H1 (cell line): Measurements from ENCODE around the gene NOS1AP. TPM values are rescaled to one million over a fixed set of nuclear protein-coding genes. Genes with fewer than 3 reads are reported as not detected.

Experiments used
- CTCF ChIA-PET: fragments of 300-600 bp; sonication (Branson Sonifier 250); formaldehyde crosslinking; loops from one replicate; lab custom pipeline; 2021; ENCODE audit not compliant: partially characterized antibody; lab: Charles Lee
- POLR2A ChIA-PET: fragments of 300-600 bp; sonication (Branson Sonifier 250); formaldehyde crosslinking; loops from one replicate; lab custom pipeline; 2021; ENCODE audit warnings: inconsistent platforms; ENCODE audit not compliant: partially characterized antibody; lab: Charles Lee
- DNase-seq, 2 experiments: peaks; one replicate each; pipeline versions ENCODE4 v3.0.0 to v3.0.0-alpha.2; 2010 to 2022; ENCODE audit warnings: low spot score in 2 of 2, low read depth in 1 of 2, mixed read lengths in 1 of 2
- FAIRE-seq: peaks from 2 replicates; lab custom pipeline; 2011; peaks lifted over from hg19 to GRCh38; lab: Jason Lieb, UNC
- H2AFZ ChIP-seq: 2 replicates; pipeline ENCODE4 v1.8.1; 2012; ENCODE audit warnings: low read length, inconsistent platforms
- H2AK5ac ChIP-seq: 2 replicates; pipeline ENCODE4 v1.6.1; 2013; ENCODE audit warnings: low read depth, low read length
- H2BK120ac ChIP-seq: replicated peaks from 2 replicates; pipeline ENCODE3; 2013; ENCODE audit warnings: low read depth, low read length, inconsistent platforms
- H2BK12ac ChIP-seq: 2 replicates; pipeline ENCODE4 v1.6.1; 2013; ENCODE audit warnings: low read depth, low read length
- H2BK15ac ChIP-seq: 2 replicates; pipeline ENCODE4 v1.6.1; 2013; ENCODE audit warnings: low read length
- H2BK20ac ChIP-seq: 2 replicates; pipeline ENCODE4 v1.6.1; 2013; ENCODE audit warnings: low read length
- H2BK5ac ChIP-seq: 2 replicates; pipeline ENCODE4 v1.6.1; 2013; ENCODE audit warnings: low read depth, low read length
- H3K14ac ChIP-seq: 2 replicates; pipeline ENCODE4 v1.6.1; 2013; ENCODE audit warnings: inconsistent platforms; ENCODE audit not compliant: insufficient read length
- H3K18ac ChIP-seq: 2 replicates; pipeline ENCODE4 v1.6.1; 2013; ENCODE audit warnings: low read length; ENCODE audit errors: extremely low read depth
- H3K23ac ChIP-seq: 2 replicates; pipeline ENCODE4 v1.6.1; 2013; ENCODE audit warnings: inconsistent platforms; ENCODE audit not compliant: insufficient read length
- H3K23me2 ChIP-seq: 2 replicates; pipeline ENCODE4 v1.6.1; 2013; ENCODE audit warnings: low read depth, low read length
- H3K27ac ChIP-seq: 2 replicates; pipeline ENCODE4 v1.6.1; 2011; ENCODE audit warnings: low read depth, low read length, inconsistent platforms
- H3K27me3 ChIP-seq, 4 experiments: replicated peaks in 1 of 4; 1 replicate in 1 of 4; 2 replicates in 3 of 4; pipeline versions ENCODE4 v1.6.1 to v1.8.1; 2011 to 2013; ENCODE audit warnings: low read length in 3 of 4, mild to moderate bottlenecking in 3 of 4, inconsistent platforms in 2 of 4, mixed read lengths in 2 of 4, moderate library complexity in 1 of 4; ENCODE audit not compliant: control insufficient read depth in 3 of 4, insufficient read depth in 3 of 4; ENCODE audit errors: extremely low read depth in 1 of 4
- H3K36me3 ChIP-seq, 4 experiments: 2 replicates each; pipeline versions ENCODE4 v1.6.1 to v1.8.1; 2011 to 2013; ENCODE audit warnings: mild to moderate bottlenecking in 4 of 4, low read length in 3 of 4, moderate library complexity in 2 of 4, control low read depth in 1 of 4, inconsistent platforms in 1 of 4; ENCODE audit not compliant: insufficient read depth in 4 of 4, control insufficient read depth in 2 of 4
- H3K4ac ChIP-seq: replicated peaks from 2 replicates; pipeline ENCODE3; 2013; ENCODE audit warnings: low read length, low read depth, mixed read lengths, inconsistent platforms; ENCODE audit not compliant: insufficient read length
- H3K4me1 ChIP-seq, 4 experiments: replicated peaks in 1 of 4; 1 replicate in 1 of 4; 2 replicates in 3 of 4; pipeline versions ENCODE4 v1.6.1 to v1.8.1; 2011 to 2013; ENCODE audit warnings: low read length in 3 of 4, inconsistent platforms in 2 of 4, mixed read lengths in 1 of 4; ENCODE audit not compliant: insufficient read depth in 4 of 4, control insufficient read depth in 3 of 4
- H3K4me2 ChIP-seq, 2 experiments: 2 replicates each; pipeline versions ENCODE4 v1.6.1 to v1.8.1; 2011 to 2013; ENCODE audit warnings: low read depth in 2 of 2, low read length in 2 of 2, control low read depth in 1 of 2, inconsistent platforms in 1 of 2, mild to moderate bottlenecking in 1 of 2; ENCODE audit not compliant: insufficient read depth in 1 of 2
- H3K4me3 ChIP-seq, 4 experiments: fragments of 200-600, 300-600 bp in 1 of 4; sonication (generic), shearing (Covaris generic), sonication (Bioruptor Twin) in 1 of 4; 2 replicates each; pipeline versions ENCODE4 v1.5.1 to v1.8.1; 2011 to 2016; ENCODE audit warnings: low read length in 4 of 4, low read depth in 3 of 4, control low read depth in 2 of 4, inconsistent platforms in 2 of 4, mild to moderate bottlenecking in 2 of 4, mixed read lengths in 1 of 4, moderate library complexity in 1 of 4; ENCODE audit not compliant: insufficient read depth in 2 of 4; ENCODE audit errors: extremely low read depth in 1 of 4
- H3K56ac ChIP-seq: replicated peaks from 2 replicates; pipeline ENCODE3; 2013; ENCODE audit warnings: low read depth, mild to moderate bottlenecking, mixed read lengths, low read length, inconsistent platforms; ENCODE audit not compliant: insufficient read length
- H3K79me1 ChIP-seq: 2 replicates; pipeline ENCODE4 v1.6.1; 2013; ENCODE audit warnings: low read depth, low read length, control low read depth
- H3K79me2 ChIP-seq, 2 experiments: 2 replicates each; pipeline versions ENCODE4 v1.6.1 to v1.8.1; 2012 to 2013; ENCODE audit warnings: low read length in 2 of 2, mild to moderate bottlenecking in 2 of 2, inconsistent platforms in 1 of 2; ENCODE audit not compliant: insufficient read depth in 2 of 2, control insufficient read depth in 1 of 2
- H3K9ac ChIP-seq, 4 experiments: replicated peaks in 1 of 4; 1 replicate in 1 of 4; 2 replicates in 3 of 4; pipeline versions ENCODE4 v1.6.1 to v1.8.1; 2011 to 2013; ENCODE audit warnings: low read depth in 3 of 4, low read length in 3 of 4, control low read depth in 2 of 4, mild to moderate bottlenecking in 2 of 4, moderate library complexity in 2 of 4, inconsistent platforms in 1 of 4; ENCODE audit errors: extremely low read depth in 1 of 4
- H3K9me3 ChIP-seq, 2 experiments: 2 replicates each; pipeline versions ENCODE4 v1.6.1 to v1.8.1; 2012 to 2013; ENCODE audit warnings: mild to moderate bottlenecking in 2 of 2, moderate library complexity in 2 of 2, control low read depth in 1 of 2, inconsistent platforms in 1 of 2, low read depth in 1 of 2, low read length in 1 of 2, mixed read lengths in 1 of 2; ENCODE audit not compliant: insufficient read depth in 2 of 2
- H4K20me1 ChIP-seq, 2 experiments: replicated peaks in 1 of 2; 2 replicates each; pipeline versions ENCODE3 to v1.8.1; 2011 to 2013; ENCODE audit warnings: inconsistent platforms in 2 of 2, low read length in 2 of 2, mild to moderate bottlenecking in 1 of 2; ENCODE audit not compliant: insufficient read depth in 2 of 2, control insufficient read depth in 1 of 2
- H4K5ac ChIP-seq: 2 replicates; pipeline ENCODE4 v1.6.1; 2013; ENCODE audit warnings: low read length, low read depth, mixed read lengths, inconsistent platforms; ENCODE audit not compliant: insufficient read length
- H4K8ac ChIP-seq: 2 replicates; pipeline ENCODE4 v1.8.0; 2013; ENCODE audit warnings: mild to moderate bottlenecking, moderate library complexity, low read length, inconsistent platforms; ENCODE audit not compliant: insufficient read depth; ENCODE audit errors: extremely low read depth
- H4K91ac ChIP-seq: replicated peaks from 2 replicates; pipeline ENCODE3; 2013; ENCODE audit warnings: low read length, mixed read lengths, inconsistent platforms; ENCODE audit not compliant: insufficient read length
- KDM1A ChIP-seq: fragments of 200-600, 300-600 bp; sonication (generic); IDR thresholded peaks from 2 replicates; pipeline ENCODE4 v1.7.1; 2016; ENCODE audit warnings: mild to moderate bottlenecking, low read length, borderline replicate concordance
- YY1 ChIP-seq: IDR thresholded peaks from 2 replicates; pipeline ENCODE4 v1.6.1; 2011; ENCODE audit warnings: low read depth, mild to moderate bottlenecking, low read length
- WGBS, 2 experiments: shearing (Covaris generic) in 1 of 2; methylation state at CpG; one replicate each; pipeline versions ENCODE4 v1.1.6 to v1.1.7; 2013 to 2015; ENCODE audit warnings: low lambda C conversion rate in 2 of 2, mixed read lengths in 2 of 2, inconsistent platforms in 1 of 2, low coverage in 1 of 2, missing lambda C conversion rate in 1 of 2; ENCODE audit not compliant: insufficient replicate concordance in 2 of 2, insufficient coverage in 1 of 2, insufficient read length in 1 of 2; ENCODE audit errors: extremely low coverage in 1 of 2, missing lambda C conversion rate in 1 of 2; 5-methylcytosine and 5-hydroxymethylcytosine counted together
- polyA plus RNA-seq, 7 experiments: library from polyadenylated mRNA; depleted of rRNA in 3 of 7; stranded (reverse) in 5 of 7; unstranded in 2 of 7; fragments of >200 nt in 5 of 7; fragments of 200-250 nt in 2 of 7; gene quantifications; 1 replicate in 5 of 7; 2 replicates in 1 of 7; 4 replicates in 1 of 7; pipeline versions ENCODE4 v1.2.1 to v1.2.3, GENCODE V29; 2011 to 2013; ENCODE audit warnings: missing spikeins in 2 of 7, mixed read lengths in 2 of 7
- total RNA-seq: library from RNA; stranded (reverse); fragmentation: NEBNext Ultra II Directional; extraction: Animal tissue kit (Norgen Biotek cat#: 25700); gene quantifications from 2 replicates; pipeline ENCODE4 v1.2.1, GENCODE V29; 2021

The NOS1AP gene
- total and polyA plus RNA-seq, 2 of the 8 experiments (the other 6 are each of a cell fraction or from before 2014, with no cell fraction given) = 2.4 to 12.1 TPM

GRCh38 chr1:162230517-162230916, 161.0 kb downstream of the NOS1AP start:
- 69% methylated on average over 3 of the region's 3 CpGs; no CpG with 5 or more reads in 1 of the 2 experiments for WGBS, 2 experiments
- Histone ChIP-seq H4K20me1 (no peaks in the 10 kb centered on the region), H2BK5ac (no peak overlapping the region)

More at GRCh38 chr1:162230517-162230916, 161.0 kb downstream of the NOS1AP start:
- DNase-seq (no peak), FAIRE-seq (no peak)
- no peak overlapping the region for H2AFZ ChIP-seq
- H4K91ac ChIP-seq = no peak overlapping the region
- no peak overlapping the region for H3K9ac ChIP-seq
- H3K23ac ChIP-seq = no peak overlapping the region
- no peak overlapping the region for H3K4me2 ChIP-seq
- H3K4me3 ChIP-seq = no peak overlapping the region
- no peak overlapping the region for H4K5ac ChIP-seq
- H2BK15ac ChIP-seq = no peak overlapping the region
- H2BK120ac ChIP-seq = no peak overlapping the region
- no peaks in the 10 kb centered on the region; the same call in none of the 2 replicates for H3K79me1 ChIP-seq
- no peaks in the 10 kb centered on the region for H3K27me3 ChIP-seq
- H3K56ac ChIP-seq = no peak overlapping the region
- H3K9me3 ChIP-seq = no peaks in the 10 kb centered on the region
- ChIA-PET POLR2A (interaction anchor here (1.2 to 1.8 kb wide), 5 partner anchors 8 to 162 kb away, joined by 3 to 9 read pairs (median 5); no protein-coding TSS in a partner anchor), CTCF (interaction anchor here (0.5 to 1.7 kb wide), 13 partner anchors 10 to 193 kb away, joined by 3 to 8 read pairs (median 4); no protein-coding TSS in a partner anchor)
- H2BK12ac ChIP-seq = no peak overlapping the region
- no peak overlapping the region for H3K27ac ChIP-seq
- no peak overlapping the region for H2BK20ac ChIP-seq
- H3K4me1 ChIP-seq = peaks cover 0 to 15% (median 8%) of the 10 kb centered on the region in 4 experiments; a peak in 6 of 7 replicates
- H3K36me3 ChIP-seq = no peaks in the 10 kb centered on the region; a peak in 1 of 8 replicates
- peaks cover 2 to 22% of the 10 kb centered on the region in 2 experiments; a peak in 3 of 4 replicates for H3K79me2 ChIP-seq
- H2AK5ac ChIP-seq = no peak overlapping the region
- H3K14ac ChIP-seq = no peak overlapping the region
- no peak for TF ChIP-seq YY1
- no peak for TF ChIP-seq KDM1A
- H3K23me2 ChIP-seq = no peaks in the 10 kb centered on the region
- no peak overlapping the region for H3K4ac ChIP-seq
- H3K18ac ChIP-seq = no peak overlapping the region
- H4K8ac ChIP-seq = no peak overlapping the region
